Neural crest cell (in vitro differentiated cells): ENCODE data around the gene PRKAR2B. TPM values are rescaled to one million over a fixed set of nuclear protein-coding genes. Genes with fewer than 3 reads are reported as not detected.
"Not testable (repeated sequence)": the region's sequence is repeated elsewhere in the genome, so short reads cannot be mapped to it uniquely, and the experiment has no call there.

Source experiments
- DNase-seq: peaks from one replicate; pipeline ENCODE4 v3.0.0; 2021; ENCODE audit warnings: low read depth, mixed read lengths, low spot score
- H3K27ac Mint-ChIP-seq: one replicate; pipeline ENCODE4 v1.8.0; 2021; ENCODE audit warnings: mild to moderate bottlenecking, mixed read lengths; ENCODE audit not compliant: unreplicated experiment
- H3K27me3 Mint-ChIP-seq: 2 replicates; pipeline ENCODE4 v1.8.0; 2021; ENCODE audit warnings: low read depth, mild to moderate bottlenecking, mixed read lengths
- H3K36me3 Mint-ChIP-seq: 2 replicates; pipeline ENCODE4 v1.8.0; 2021; ENCODE audit warnings: low read depth, mild to moderate bottlenecking, mixed read lengths
- H3K4me1 Mint-ChIP-seq: 2 replicates; pipeline ENCODE4 v1.8.0; 2021; ENCODE audit warnings: mixed read lengths
- H3K4me3 Mint-ChIP-seq: one replicate; pipeline ENCODE4 v1.8.0; 2021; ENCODE audit warnings: mild to moderate bottlenecking, mixed read lengths
- H3K9me3 Mint-ChIP-seq: 2 replicates; pipeline ENCODE4 v1.8.0; 2021; ENCODE audit warnings: mixed read lengths
- CTCF ChIP-seq: fragments of 200-600 bp; sonication (generic); conservative IDR thresholded peaks from 2 replicates; pipeline ENCODE4 v1.5.0; 2021; ENCODE audit warnings: antibody characterized with exemption, mild to moderate bottlenecking
- total RNA-seq: library from RNA; stranded (reverse); gene quantifications from 2 replicates; pipeline ENCODE4 v1.2.1, GENCODE V29; 2021

Gene PRKAR2B
- total RNA-seq, 1 donor from 2014 or later, result 14.4 TPM

- Mint-ChIP-seq H3K36me3 (no peaks in the 10 kb centered on the region), H3K9me3 (no peaks in the 10 kb centered on the region), H3K4me1 (no peaks in the 10 kb centered on the region), H3K27ac (no peak overlapping the region), H3K27me3 (no peaks in the 10 kb centered on the region), H3K4me3 (no peak overlapping the region)
- TF ChIP-seq CTCF, result no peak
- no peak for DNase-seq
Measured at GRCh38 chr7:107080533-107080932, 36.0 kb downstream of the PRKAR2B start.

GRCh38 chr7:107085180-107085579, 40.7 kb downstream of the PRKAR2B start:
- no peak for TF ChIP-seq CTCF
- Mint-ChIP-seq H3K36me3 (no peaks in the 10 kb centered on the region), H3K27ac (no peak overlapping the region), H3K4me3 (no peak overlapping the region), H3K27me3 (no peaks in the 10 kb centered on the region), H3K9me3 (no peaks in the 10 kb centered on the region), H3K4me1 (no peaks in the 10 kb centered on the region)
- no peak for DNase-seq

GRCh38 chr7:107089627-107090026, 45.1 kb downstream of the PRKAR2B start:
- no peak for DNase-seq
- Mint-ChIP-seq H3K4me1 (no peaks in the 10 kb centered on the region), H3K36me3 (no peaks in the 10 kb centered on the region), H3K27me3 (no peaks in the 10 kb centered on the region), H3K27ac (no peak overlapping the region), H3K4me3 (no peak overlapping the region), H3K9me3 (peaks cover 3% of the 10 kb centered on the region)
- no peak for TF ChIP-seq CTCF

GRCh38 chr7:107090457-107090856, 46.0 kb downstream of the PRKAR2B start:
- DNase-seq, result no peak
- peaks cover 3% of the 10 kb centered on the region for H3K9me3 Mint-ChIP-seq
- H3K4me1 Mint-ChIP-seq, result no peaks in the 10 kb centered on the region
- H3K36me3 Mint-ChIP-seq, result no peaks in the 10 kb centered on the region
- H3K4me3 Mint-ChIP-seq, result no peak overlapping the region
- TF ChIP-seq CTCF, result no peak
- H3K27me3 Mint-ChIP-seq, result no peaks in the 10 kb centered on the region
- no peak overlapping the region for H3K27ac Mint-ChIP-seq

- no peak for DNase-seq
- Mint-ChIP-seq H3K27me3 (no peaks in the 10 kb centered on the region), H3K9me3 (peaks cover 3% of the 10 kb centered on the region), H3K36me3 (no peaks in the 10 kb centered on the region), H3K27ac (no peak overlapping the region), H3K4me3 (no peak overlapping the region), H3K4me1 (no peaks in the 10 kb centered on the region)
- no peak for TF ChIP-seq CTCF
Measured at GRCh38 chr7:107091306-107091705, 46.8 kb downstream of the PRKAR2B start.

- H3K27ac Mint-ChIP-seq, result not testable (repeated sequence)
Measured at GRCh38 chr7:107093671-107094070, 49.2 kb downstream of the PRKAR2B start.

GRCh38 chr7:107099154-107099553, 54.6 kb downstream of the PRKAR2B start:
- H3K27me3 Mint-ChIP-seq, result not testable (repeated sequence)

More at GRCh38 chr7:107093671-107094070, 49.2 kb downstream of the PRKAR2B start:
- peaks cover 14% of the 10 kb centered on the region for H3K36me3 Mint-ChIP-seq
- peaks cover 11% of the 10 kb centered on the region for H3K9me3 Mint-ChIP-seq
- not testable (repeated sequence) for H3K4me1 Mint-ChIP-seq, DNase-seq, H3K27me3 Mint-ChIP-seq, H3K4me3 Mint-ChIP-seq

More at GRCh38 chr7:107099154-107099553, 54.6 kb downstream of the PRKAR2B start:
- not testable (repeated sequence) for H3K4me3 Mint-ChIP-seq, H3K27ac Mint-ChIP-seq, H3K4me1 Mint-ChIP-seq, DNase-seq
- Mint-ChIP-seq H3K36me3 (peaks cover 30% of the 10 kb centered on the region), H3K9me3 (peaks cover 15% of the 10 kb centered on the region)
